Measurements from ENCODE around the gene AADACL4. TPM values are rescaled to one million over a fixed set of nuclear protein-coding genes. Genes with fewer than 3 reads are reported as not detected.

AADACL4 gene
- total and polyA plus RNA-seq, 9 of the 15 experiments (the other 6 are each of a cell fraction or from before 2014, with no cell fraction given), result not detected

- no peak for TF ChIP-seq ZBTB9 (CRISPR knock-in tag; IDR thresholded peaks at IDR 0.05)
- peak; percentile 10; the same call in 1 of the 2 replicates for TF ChIP-seq DEAF1 (CRISPR knock-in tag; IDR thresholded peaks at IDR 0.05)
- no peak for TF ChIP-seq CHD4 (IDR thresholded peaks at IDR 0.05; ENCODE audit: insufficient read depth, insufficient replicate concordance, low read depth, low read length, poor library complexity, severe bottlenecking)
- TF ChIP-seq MAX (CRISPR knock-in tag; IDR thresholded peaks at IDR 0.05), result no peak
- no peak for TF ChIP-seq TBL1XR1 (IDR thresholded peaks at IDR 0.05; ENCODE audit: low read length in 2 of 2)
- no peak for TF ChIP-seq PYGO2 (tag; IDR thresholded peaks at IDR 0.05)
- no peak for TF ChIP-seq ZNF699 (CRISPR knock-in tag; IDR thresholded peaks at IDR 0.05; ENCODE audit: insufficient replicate concordance)
- TF ChIP-seq BACH1 (tag; IDR thresholded peaks at IDR 0.05), result no peak
- no peak for TF ChIP-seq SIRT6 (IDR thresholded peaks at IDR 0.05; ENCODE audit: low read depth, low read length)
- TF ChIP-seq ARID2 (IDR thresholded peaks at IDR 0.05), result 0 out of 2 replicates have a peak, but pooled peaks have one; percentile 1
- no peak for TF ChIP-seq HES1 (IDR thresholded peaks at IDR 0.05; ENCODE audit: low read depth)
- no peak for TF ChIP-seq ZNF79 (CRISPR knock-in tag; IDR thresholded peaks at IDR 0.05; ENCODE audit: low read depth)
- TF ChIP-seq POLR2G (IDR thresholded peaks at IDR 0.05; ENCODE audit: low read depth, low read length), result peak; percentile 63
- no peak for TF ChIP-seq PCBP2 (IDR thresholded peaks at IDR 0.05; ENCODE audit: low read depth, low read length, poor library complexity, severe bottlenecking)
- TF ChIP-seq ZNF41 (CRISPR knock-in tag; conservative IDR thresholded peaks at IDR 0.05), result no peak
- no peak for TF ChIP-seq MAFG (tag; conservative IDR thresholded peaks at IDR 0.05)
- TF ChIP-seq THAP12 (CRISPR knock-in tag; IDR thresholded peaks at IDR 0.05), result no peak
- TF ChIP-seq MYNN (IDR thresholded peaks at IDR 0.05), result peak; percentile 40; the same call in 1 of the 2 replicates
- TF ChIP-seq MYNN (CRISPR knock-in tag; IDR thresholded peaks at IDR 0.05), result no peak
- TF ChIP-seq HIVEP1 (CRISPR knock-in tag; IDR thresholded peaks at IDR 0.05), result no peak
- no peak for TF ChIP-seq KLF16 (IDR thresholded peaks at IDR 0.05)
Observed at GRCh38 chr1:12615865-12616708, 27.8 kb upstream of the AADACL4 start (continued).

Measured in K562 (cell line).